ENCODE measurements around the gene STX18.
"Not testable (repeated sequence)": the region's sequence is repeated elsewhere in the genome, so short reads cannot be mapped to it uniquely, and the experiment has no call there.

The STX18 gene

GRCh38 chr4:4541661-4542570, at the start of gene STX18:
TSS of gene STX18 (minus strand) at chr4:4542048. CDS start at chr4:4541964, 84 bp downstream.
- Mint-ChIP-seq H3K4me1 (ENCODE audit: low read depth) (peaks cover 42% of the 10 kb centered on the region), H3K36me3 (ENCODE audit: low read depth) (peaks cover 5% of the 10 kb centered on the region), H3K27me3 (ENCODE audit: low read depth) (no peaks in the 10 kb centered on the region), H3K27ac (peak within 1 kb of the TSS; percentile 91), H3K4me3 (peak within 1 kb of the TSS; percentile 91), H3K9me3 (no peaks in the 10 kb centered on the region)

GRCh38 chr4:4591071-4591470, 49.2 kb upstream of the STX18 start:
- Mint-ChIP-seq H3K36me3 (ENCODE audit: low read depth) (peaks cover 3% of the 10 kb centered on the region), H3K27ac (no peak overlapping the region)

GRCh38 chr4:4590546-4590945, 48.7 kb upstream of the STX18 start:
- no peak overlapping the region for H3K4me3 Mint-ChIP-seq
- H3K4me1 Mint-ChIP-seq (ENCODE audit: low read depth) = no peaks in the 10 kb centered on the region
- H3K27ac Mint-ChIP-seq = no peak overlapping the region
- H3K27me3 Mint-ChIP-seq (ENCODE audit: low read depth) = no peaks in the 10 kb centered on the region
- peaks cover 3% of the 10 kb centered on the region for H3K36me3 Mint-ChIP-seq (ENCODE audit: low read depth)
- H3K9me3 Mint-ChIP-seq = peaks cover 22% of the 10 kb centered on the region

More at GRCh38 chr4:4591071-4591470, 49.2 kb upstream of the STX18 start:
- Mint-ChIP-seq H3K27me3 (ENCODE audit: low read depth) (no peaks in the 10 kb centered on the region), H3K4me3 (no peak overlapping the region), H3K9me3 (peaks cover 27% of the 10 kb centered on the region), H3K4me1 (ENCODE audit: low read depth) (no peaks in the 10 kb centered on the region)

- no peak overlapping the region for H3K27ac Mint-ChIP-seq
- no peaks in the 10 kb centered on the region for H3K36me3 Mint-ChIP-seq (ENCODE audit: low read depth)
- no peaks in the 10 kb centered on the region for H3K4me1 Mint-ChIP-seq (ENCODE audit: low read depth)
- no peak overlapping the region for H3K4me3 Mint-ChIP-seq
- peaks cover 5% of the 10 kb centered on the region for H3K9me3 Mint-ChIP-seq
- no peaks in the 10 kb centered on the region for H3K27me3 Mint-ChIP-seq (ENCODE audit: low read depth)
These were observed 43.3 kb upstream of the STX18 start for GRCh38 chr4:4585012-4585670.

- Mint-ChIP-seq H3K36me3 (ENCODE audit: low read depth) (no peaks in the 10 kb centered on the region), H3K4me1 (ENCODE audit: low read depth) (no peaks in the 10 kb centered on the region), H3K9me3 (peaks cover 5% of the 10 kb centered on the region), H3K4me3 (no peak overlapping the region), H3K27ac (no peak overlapping the region), H3K27me3 (ENCODE audit: low read depth) (no peaks in the 10 kb centered on the region)
These were observed 41.8 kb upstream of the STX18 start for GRCh38 chr4:4583606-4584005.

GRCh38 chr4:4582653-4583052, 40.8 kb upstream of the STX18 start:
- Mint-ChIP-seq H3K9me3 (peaks cover 5% of the 10 kb centered on the region), H3K4me1 (ENCODE audit: low read depth) (no peaks in the 10 kb centered on the region), H3K36me3 (ENCODE audit: low read depth) (no peaks in the 10 kb centered on the region), H3K27ac (no peak overlapping the region), H3K27me3 (ENCODE audit: low read depth) (no peaks in the 10 kb centered on the region), H3K4me3 (no peak overlapping the region)

- no peak overlapping the region for H3K4me3 Mint-ChIP-seq
- no peaks in the 10 kb centered on the region for H3K4me1 Mint-ChIP-seq (ENCODE audit: low read depth)
- no peaks in the 10 kb centered on the region for H3K36me3 Mint-ChIP-seq (ENCODE audit: low read depth)
- H3K27ac Mint-ChIP-seq = no peak overlapping the region
- H3K27me3 Mint-ChIP-seq (ENCODE audit: low read depth) = peaks cover 6% of the 10 kb centered on the region
- no peaks in the 10 kb centered on the region for H3K9me3 Mint-ChIP-seq
These were observed 38.6 kb upstream of the STX18 start for GRCh38 chr4:4580494-4580893.

GRCh38 chr4:4578981-4579380, 37.1 kb upstream of the STX18 start:
- Mint-ChIP-seq H3K9me3 (no peaks in the 10 kb centered on the region), H3K27ac (no peak overlapping the region)

GRCh38 chr4:4577359-4577875, 35.6 kb upstream of the STX18 start:
- no peak overlapping the region for H3K27ac Mint-ChIP-seq
- H3K9me3 Mint-ChIP-seq = no peaks in the 10 kb centered on the region
- H3K4me3 Mint-ChIP-seq = no peak overlapping the region
- no peaks in the 10 kb centered on the region for H3K36me3 Mint-ChIP-seq (ENCODE audit: low read depth)
- H3K27me3 Mint-ChIP-seq (ENCODE audit: low read depth) = peaks cover 12% of the 10 kb centered on the region
- peaks cover 5% of the 10 kb centered on the region for H3K4me1 Mint-ChIP-seq (ENCODE audit: low read depth)

More at GRCh38 chr4:4578981-4579380, 37.1 kb upstream of the STX18 start:
- Mint-ChIP-seq H3K36me3 (ENCODE audit: low read depth) (no peaks in the 10 kb centered on the region), H3K4me1 (ENCODE audit: low read depth) (peaks cover 5% of the 10 kb centered on the region), H3K4me3 (no peak overlapping the region), H3K27me3 (ENCODE audit: low read depth) (peaks cover 12% of the 10 kb centered on the region)

GRCh38 chr4:4575284-4576211, 33.7 kb upstream of the STX18 start:
- H3K36me3 Mint-ChIP-seq (ENCODE audit: low read depth) = no peaks in the 10 kb centered on the region
- H3K27me3 Mint-ChIP-seq (ENCODE audit: low read depth) = peaks cover 12% of the 10 kb centered on the region
- peak overlapping the region; percentile 47 for H3K4me3 Mint-ChIP-seq
- peaks cover 5% of the 10 kb centered on the region for H3K4me1 Mint-ChIP-seq (ENCODE audit: low read depth)
- H3K27ac Mint-ChIP-seq = no peak overlapping the region
- no peaks in the 10 kb centered on the region for H3K9me3 Mint-ChIP-seq

GRCh38 chr4:4574792-4575191, 32.9 kb upstream of the STX18 start:
- H3K27me3 Mint-ChIP-seq (ENCODE audit: low read depth) = peaks cover 12% of the 10 kb centered on the region
- H3K36me3 Mint-ChIP-seq (ENCODE audit: low read depth) = no peaks in the 10 kb centered on the region
- peaks cover 5% of the 10 kb centered on the region for H3K4me1 Mint-ChIP-seq (ENCODE audit: low read depth)
- peak overlapping the region; percentile 71 for H3K4me3 Mint-ChIP-seq
- H3K27ac Mint-ChIP-seq = no peak overlapping the region
- no peaks in the 10 kb centered on the region for H3K9me3 Mint-ChIP-seq

GRCh38 chr4:4574052-4574451, 32.2 kb upstream of the STX18 start:
- H3K4me1 Mint-ChIP-seq (ENCODE audit: low read depth) = peaks cover 5% of the 10 kb centered on the region
- no peak overlapping the region for H3K27ac Mint-ChIP-seq
- no peaks in the 10 kb centered on the region for H3K36me3 Mint-ChIP-seq (ENCODE audit: low read depth)
- H3K27me3 Mint-ChIP-seq (ENCODE audit: low read depth) = peaks cover 12% of the 10 kb centered on the region
- no peak overlapping the region for H3K4me3 Mint-ChIP-seq
- no peaks in the 10 kb centered on the region for H3K9me3 Mint-ChIP-seq

GRCh38 chr4:4572821-4573220, 31.0 kb upstream of the STX18 start:
- Mint-ChIP-seq H3K4me1 (ENCODE audit: low read depth) (peaks cover 5% of the 10 kb centered on the region), H3K36me3 (ENCODE audit: low read depth) (no peaks in the 10 kb centered on the region), H3K4me3 (no peak overlapping the region)

GRCh38 chr4:4569861-4570260, 28.0 kb upstream of the STX18 start:
- H3K27ac Mint-ChIP-seq; H3K36me3 Mint-ChIP-seq (ENCODE audit: low read depth); H3K9me3 Mint-ChIP-seq; H3K4me3 Mint-ChIP-seq; H3K4me1 Mint-ChIP-seq (ENCODE audit: low read depth); H3K27me3 Mint-ChIP-seq (ENCODE audit: low read depth): not testable (repeated sequence)

More at GRCh38 chr4:4572821-4573220, 31.0 kb upstream of the STX18 start:
- no peak overlapping the region for H3K27ac Mint-ChIP-seq
- peaks cover 12% of the 10 kb centered on the region for H3K27me3 Mint-ChIP-seq (ENCODE audit: low read depth)
- H3K9me3 Mint-ChIP-seq = no peaks in the 10 kb centered on the region
